Measurements from ENCODE around the gene ZDHHC14. TPM values are rescaled to one million over a fixed set of nuclear protein-coding genes. Genes with fewer than 3 reads are reported as not detected.

ZDHHC14 gene
- total and polyA plus RNA-seq, 2 experiments from 2014 or later = 3.0 to 7.4 TPM

- Mint-ChIP-seq H3K27ac (no peak overlapping the region), H3K9me3 (peaks cover 21% of the 10 kb centered on the region), H3K4me3 (no peak overlapping the region), H3K27me3 (ENCODE audit: insufficient read depth, low read depth, poor library complexity) (peaks cover 3% of the 10 kb centered on the region), H3K36me3 (ENCODE audit: low read depth) (peaks cover 18% of the 10 kb centered on the region), H3K4me1 (peaks cover 5% of the 10 kb centered on the region; the same call in 2 of the 3 replicates)
- Histone ChIP-seq H3K27ac (ENCODE audit: low read depth) (no peak overlapping the region), H3K9me2 (ENCODE audit: insufficient read depth) (0 out of 2 replicates have a peak, but pooled peaks cover 5% of the 10 kb centered on the region), H3K79me2 (replicated peaks; ENCODE audit: insufficient read depth) (no peaks in the 10 kb centered on the region), H3K27me3 (ENCODE audit: insufficient read depth) (no peaks in the 10 kb centered on the region), H3K4me2 (no peak overlapping the region), H3K36me3 (ENCODE audit: insufficient read depth) (no peaks in the 10 kb centered on the region), H3F3A (replicated peaks; ENCODE audit: low read depth) (no peaks in the 10 kb centered on the region), H3K4me3 (no peak overlapping the region), H3K4me1 (ENCODE audit: insufficient read depth) (no peaks in the 10 kb centered on the region), H4K20me1 (replicated peaks; ENCODE audit: insufficient read depth) (no peaks in the 10 kb centered on the region), H2AFZ (no peak overlapping the region)
- DNase-seq (ENCODE audit: low spot score) (no peak), ATAC-seq (no peak)
- no peak for TF ChIP-seq EZH2phosphoT487 (IDR thresholded peaks at IDR 0.05; ENCODE audit: unreplicated experiment)
- TF ChIP-seq ZNF331 (CRISPR knock-in tag; IDR thresholded peaks at IDR 0.05; ENCODE audit: low read depth) = no peak
- TF ChIP-seq ZNF114 (CRISPR knock-in tag; IDR thresholded peaks at IDR 0.05) = no peak
- no peak for TF ChIP-seq REST (IDR thresholded peaks at IDR 0.05; ENCODE audit: unreplicated experiment)
- TF ChIP-seq CREB1 (CRISPR knock-in tag; IDR thresholded peaks at IDR 0.05; ENCODE audit: low read depth) = no peak
- TF ChIP-seq ZNF462 (CRISPR knock-in tag; IDR thresholded peaks at IDR 0.05) = no peak
- no peak for TF ChIP-seq CTCF (conservative IDR thresholded peaks at IDR 0.05; ENCODE audit: low read depth in 2 of 2)
- no peak for TF ChIP-seq JUNB (IDR thresholded peaks at IDR 0.05; ENCODE audit: unreplicated experiment)
- no peak for TF ChIP-seq STAT1 (IDR thresholded peaks at IDR 0.05; ENCODE audit: unreplicated experiment)
- TF ChIP-seq EZH2 (IDR thresholded peaks at IDR 0.05; ENCODE audit: low read depth, unreplicated experiment) = no peak
- no peak for TF ChIP-seq NANOG (IDR thresholded peaks at IDR 0.05; ENCODE audit: borderline replicate concordance)
- TF ChIP-seq ETS1 (IDR thresholded peaks at IDR 0.05) = no peak
- no peak for TF ChIP-seq POLR2AphosphoS5 (IDR thresholded peaks at IDR 0.05; ENCODE audit: low read depth)
Observed at GRCh38 chr6:157724138-157724820, 343.3 kb downstream of the ZDHHC14 start.
